Ramos (cell line): ENCODE measurements around the gene LGALS9.

Experiments used
- in situ Hi-C: fragments of 300-500 bp; cut with MboI; formaldehyde crosslinking; loops from one replicate; pipeline ENCODE4 v1.14.3; 2022; ENCODE audit warnings: low sequenced_read_pairs; ENCODE audit not compliant: unreplicated experiment

The LGALS9 gene

GRCh38 chr17:27630607-27631410 lies at the start of gene LGALS9:
Gene LGALS9, plus strand, starts transcription at chr17:27631188. Its CDS starts 78 bp downstream, at chr17:27631266.
- in situ Hi-C loops = loop anchor here (10.0 to 25.0 kb wide), 2 partner anchors 56 to 106 kb away; no protein-coding TSS in a partner anchor

- in situ Hi-C loops = loop anchor here (10.0 kb wide), 1 partner anchor 58 kb away; no protein-coding TSS in a partner anchor
These were observed 48.3 kb upstream of the LGALS9 start for GRCh38 chr17:27582696-27583095.

GRCh38 chr17:27585153-27585681 lies 45.8 kb upstream of the LGALS9 start:
- in situ Hi-C loops = loop anchor here (10.0 kb wide), 1 partner anchor 60 kb away; no protein-coding TSS in a partner anchor

GRCh38 chr17:27585792-27586191 lies 45.2 kb upstream of the LGALS9 start:
- in situ Hi-C loops = loop anchor here (10.0 kb wide), 1 partner anchor 61 kb away; no protein-coding TSS in a partner anchor

GRCh38 chr17:27586203-27586721 lies 44.7 kb upstream of the LGALS9 start:
- in situ Hi-C loops = loop anchor here (10.0 kb wide), 1 partner anchor 61 kb away; no protein-coding TSS in a partner anchor

GRCh38 chr17:27588354-27588753 lies 42.6 kb upstream of the LGALS9 start:
- in situ Hi-C loops = loop anchor here (10.0 kb wide), 1 partner anchor 64 kb away; no protein-coding TSS in a partner anchor

GRCh38 chr17:27590864-27591263 lies 40.1 kb upstream of the LGALS9 start:
- in situ Hi-C loops = loop anchor here (10.0 kb wide), 2 partner anchors 186 to 216 kb away; no protein-coding TSS in a partner anchor

- in situ Hi-C loops = loop anchor here (10.0 kb wide), 2 partner anchors 187 to 217 kb away; no protein-coding TSS in a partner anchor
These were observed 39.0 kb upstream of the LGALS9 start for GRCh38 chr17:27591986-27592385.

GRCh38 chr17:27593232-27593856 lies 37.6 kb upstream of the LGALS9 start:
- in situ Hi-C loops = loop anchor here (10.0 kb wide), 2 partner anchors 189 to 219 kb away; no protein-coding TSS in a partner anchor

- in situ Hi-C loops = loop anchor here (10.0 kb wide), 2 partner anchors 189 to 219 kb away; no protein-coding TSS in a partner anchor
These were observed 37.1 kb upstream of the LGALS9 start for GRCh38 chr17:27593857-27594255.

- in situ Hi-C loops = loop anchor here (5.0 to 10.0 kb wide), 3 partner anchors 190 to 363 kb away; no protein-coding TSS in a partner anchor
These were observed 35.8 kb upstream of the LGALS9 start for GRCh38 chr17:27595208-27595607.

GRCh38 chr17:27596096-27596495 lies 34.9 kb upstream of the LGALS9 start:
- in situ Hi-C loops = loop anchor here (5.0 to 10.0 kb wide), 3 partner anchors 191 to 364 kb away; no protein-coding TSS in a partner anchor

- in situ Hi-C loops = loop anchor here (5.0 to 10.0 kb wide), 3 partner anchors 192 to 364 kb away; no protein-coding TSS in a partner anchor
These were observed 34.3 kb upstream of the LGALS9 start for GRCh38 chr17:27596566-27597187.

- in situ Hi-C loops = loop anchor here (5.0 to 10.0 kb wide), 3 partner anchors 192 to 365 kb away; no protein-coding TSS in a partner anchor
These were observed 33.8 kb upstream of the LGALS9 start for GRCh38 chr17:27597188-27597580.

GRCh38 chr17:27597783-27598320 lies 33.1 kb upstream of the LGALS9 start:
- in situ Hi-C loops = loop anchor here (5.0 to 10.0 kb wide), 3 partner anchors 193 to 366 kb away; no protein-coding TSS in a partner anchor

- in situ Hi-C loops = loop anchor here (5.0 to 10.0 kb wide), 3 partner anchors 194 to 366 kb away; no protein-coding TSS in a partner anchor
These were observed 32.5 kb upstream of the LGALS9 start for GRCh38 chr17:27598337-27599050.

- in situ Hi-C loops = loop anchor here (25.0 kb wide), 1 partner anchor 287 kb away; the partner anchor contains the start of gene LYRM9
These were observed 30.5 kb upstream of the LGALS9 start for GRCh38 chr17:27600471-27600870.
